GM21619 (cell line): Measurements from ENCODE around the gene TAF10.

Experiments
- ATAC-seq: cut with Tn5 transposase; IDR thresholded peaks from one replicate; pipeline ENCODE4 v1.9.1; 2021; ENCODE audit not compliant: unreplicated experiment

TAF10 gene

DNA sequence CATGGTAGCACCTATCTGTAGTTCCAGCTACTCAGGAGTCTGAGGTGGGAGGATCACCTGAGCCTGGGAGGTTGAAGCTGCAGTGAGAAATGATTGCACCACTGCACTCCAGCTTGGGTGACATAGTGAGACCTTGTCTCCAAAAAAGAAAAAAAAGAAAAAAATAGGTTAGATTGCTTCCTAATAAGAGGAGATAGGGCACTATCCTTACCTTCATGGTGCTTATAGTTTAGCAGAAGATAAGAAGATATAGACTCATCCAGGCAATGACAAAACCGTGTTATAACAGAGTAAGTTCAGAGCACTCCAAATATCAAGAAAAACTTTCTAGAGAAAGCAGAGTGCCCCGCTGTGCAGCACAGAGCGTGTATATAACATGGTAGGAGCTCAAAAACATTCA, 50.7 kb downstream of the TAF10 start:
- ATAC-seq = no peak
